CD14-positive monocyte (primary cell): ENCODE results near the gene PKHD1. TPM values are rescaled to one million over a fixed set of nuclear protein-coding genes. Genes with fewer than 3 reads are reported as not detected.

ENCODE experiments used
- DNase-seq, 3 donors: peaks; one replicate each; pipeline ENCODE4 v3.0.0-alpha.2; 2011 to 2022
- H2AFZ ChIP-seq: 2 replicates; pipeline ENCODE4 v1.6.0; 2012; ENCODE audit warnings: mild to moderate bottlenecking, low read depth, low read length, inconsistent platforms; ENCODE audit not compliant: insufficient read depth, poor library complexity, severe bottlenecking
- H3K27ac ChIP-seq, 2 donors: 1 replicate in 1 of 2; 2 replicates in 1 of 2; pipeline ENCODE4 v1.5.1; 2012 to 2013; ENCODE audit warnings: low read length in 2 of 2, control low read depth in 1 of 2, inconsistent platforms in 1 of 2, low read depth in 1 of 2, mild to moderate bottlenecking in 1 of 2
- H3K27me3 ChIP-seq, 2 donors: one replicate each; pipeline versions ENCODE4 v1.6.0 to v1.6.1; 2011 to 2013; ENCODE audit warnings: low read length in 2 of 2; ENCODE audit not compliant: control insufficient read depth in 2 of 2, insufficient read depth in 2 of 2
- H3K36me3 ChIP-seq, 2 donors: replicated peaks in 1 of 2; 1 replicate in 1 of 2; 2 replicates in 1 of 2; pipeline versions ENCODE4 v1.5.1 to v1.6.1; 2012 to 2013; ENCODE audit warnings: low read length in 2 of 2, control low read depth in 1 of 2, inconsistent platforms in 1 of 2, mild to moderate bottlenecking in 1 of 2; ENCODE audit not compliant: insufficient read depth in 2 of 2, control insufficient read depth in 1 of 2
- H3K4me1 ChIP-seq, 2 donors: 1 replicate in 1 of 2; 2 replicates in 1 of 2; pipeline versions ENCODE4 v1.5.1 to v1.6.1; 2012 to 2013; ENCODE audit warnings: low read length in 2 of 2, control low read depth in 1 of 2, inconsistent platforms in 1 of 2, mild to moderate bottlenecking in 1 of 2, moderate library complexity in 1 of 2; ENCODE audit not compliant: insufficient read depth in 2 of 2, control insufficient read depth in 1 of 2
- H3K4me2 ChIP-seq: replicated peaks from 2 replicates; pipeline ENCODE3; 2012; ENCODE audit warnings: low read length, moderate library complexity, mild to moderate bottlenecking; ENCODE audit not compliant: poor library complexity, severe bottlenecking; ENCODE audit errors: extremely low read depth
- H3K4me3 ChIP-seq, 3 experiments: fragments of 200-600 bp in 1 of 3; sonication (generic) in 1 of 3; replicated peaks in 1 of 3; 1 replicate in 2 of 3; 2 replicates in 1 of 3; pipeline ENCODE4 v1.5.1; 2011 to 2013; ENCODE audit warnings: low read length in 3 of 3, mild to moderate bottlenecking in 3 of 3, control low read depth in 2 of 3, low read depth in 2 of 3, inconsistent platforms in 1 of 3, moderate library complexity in 1 of 3
- H3K79me2 ChIP-seq: 2 replicates; pipeline ENCODE4 v1.6.0; 2012; ENCODE audit warnings: mild to moderate bottlenecking, control low read depth, inconsistent platforms, low read length, moderate library complexity; ENCODE audit not compliant: insufficient read depth
- H3K9ac ChIP-seq: 2 replicates; pipeline ENCODE4 v1.6.0; 2017; ENCODE audit warnings: low read length, mild to moderate bottlenecking; ENCODE audit not compliant: insufficient read depth, poor library complexity, severe bottlenecking
- H3K9me3 ChIP-seq, 2 donors: replicated peaks in 1 of 2; 1 replicate in 1 of 2; 2 replicates in 1 of 2; pipeline versions ENCODE4 v1.5.1 to v1.6.1; 2012 to 2013; ENCODE audit warnings: low read length in 2 of 2, control low read depth in 1 of 2; ENCODE audit not compliant: control insufficient read depth in 1 of 2, insufficient read depth in 1 of 2
- H4K20me1 ChIP-seq: 2 replicates; pipeline ENCODE4 v1.6.0; 2012; ENCODE audit warnings: mild to moderate bottlenecking, low read length, control low read depth, moderate library complexity; ENCODE audit not compliant: insufficient read depth
- H3K27ac Mint-ChIP-seq, 7 donors: one replicate each; pipeline ENCODE4 v1.8.0; 2020; ENCODE audit warnings: mild to moderate bottlenecking in 7 of 7, mixed read lengths in 7 of 7, moderate library complexity in 6 of 7, inconsistent platforms in 2 of 7
- H3K27me3 Mint-ChIP-seq, 3 donors: one replicate each; pipeline ENCODE4 v1.8.0; 2021 to 2022; ENCODE audit warnings: low read depth in 3 of 3, mild to moderate bottlenecking in 3 of 3, mixed read lengths in 3 of 3, moderate library complexity in 3 of 3, inconsistent platforms in 1 of 3
- H3K36me3 Mint-ChIP-seq, 2 donors: one replicate each; pipeline ENCODE4 v1.8.0; 2020; ENCODE audit warnings: mixed read lengths in 2 of 2, inconsistent platforms in 1 of 2, mild to moderate bottlenecking in 1 of 2
- H3K4me1 Mint-ChIP-seq: one replicate; pipeline ENCODE4 v1.8.0; 2020; ENCODE audit warnings: mild to moderate bottlenecking, mixed read lengths
- H3K4me3 Mint-ChIP-seq, 2 donors: one replicate each; pipeline ENCODE4 v1.8.0; 2020; ENCODE audit warnings: mild to moderate bottlenecking in 2 of 2, mixed read lengths in 2 of 2, moderate library complexity in 1 of 2
- H3K9me3 Mint-ChIP-seq, 7 donors: one replicate each; pipeline ENCODE4 v1.8.0; 2020 to 2022; ENCODE audit warnings: mixed read lengths in 7 of 7, mild to moderate bottlenecking in 6 of 7, moderate library complexity in 6 of 7, inconsistent platforms in 2 of 7
- CTCF ChIP-seq: fragments of 200-600 bp; IDR thresholded peaks from one replicate; pipeline ENCODE4 v1.8.0; 2022; ENCODE audit warnings: antibody characterized with exemption, mild to moderate bottlenecking
- WGBS: methylation state at CpG from one replicate; pipeline ENCODE4 v1.1.5; 2013; ENCODE audit warnings: missing lambda C conversion rate; ENCODE audit not compliant: insufficient coverage; 5-methylcytosine and 5-hydroxymethylcytosine counted together
- intact Hi-C, 2 donors: fragments of 100-400 bp; cut with micrococcal nuclease; formaldehyde crosslinking; loops; one replicate each; pipeline versions ENCODE4 v1.15.0 to v1.15.1; 2023
- polyA plus RNA-seq, 3 donors: library from polyadenylated mRNA; depleted of rRNA in 1 of 3; unstranded in 2 of 3; stranded (reverse) in 1 of 3; fragments of 300-500 nt in 2 of 3; fragments of >200 nt in 1 of 3; fragmentation: Illumina TruSeq in 2 of 3; gene quantifications; 1 replicate in 2 of 3; 2 replicates in 1 of 3; pipeline ENCODE4 v1.2.3, GENCODE V29; 2012 to 2021

Gene PKHD1
- polyA plus RNA-seq, 3 donors: not detected

- no peak overlapping the region for H3K27ac ChIP-seq
- intact Hi-C loops: no loop called here
- no peaks in the 10 kb centered on the region for H3K4me1 ChIP-seq
- H3K9me3 ChIP-seq: no peaks in the 10 kb centered on the region
- H3K9ac ChIP-seq: no peak overlapping the region
- no peak overlapping the region for H3K4me3 ChIP-seq
- no peaks in the 10 kb centered on the region for H3K36me3 Mint-ChIP-seq
- no peaks in the 10 kb centered on the region for H3K27me3 ChIP-seq
- H3K27me3 Mint-ChIP-seq: peaks cover 0 to 3% (median 0%) of the 10 kb centered on the region in 3 donors
- H3K4me1 Mint-ChIP-seq: no peaks in the 10 kb centered on the region
- H3K79me2 ChIP-seq: no peaks in the 10 kb centered on the region
- no peak overlapping the region for H3K4me3 Mint-ChIP-seq
- H3K4me2 ChIP-seq: no peak overlapping the region
- 81% methylated on average over 2 of the region's 2 CpGs for WGBS
- no peaks in the 10 kb centered on the region for H3K36me3 ChIP-seq
- TF ChIP-seq CTCF: no peak
- H2AFZ ChIP-seq: no peak overlapping the region
- no peak for DNase-seq
- H3K27ac Mint-ChIP-seq: no peak overlapping the region
- H3K9me3 Mint-ChIP-seq: no peaks in the 10 kb centered on the region
- H4K20me1 ChIP-seq: no peaks in the 10 kb centered on the region
These were observed 240.9 kb downstream of the PKHD1 start for GRCh38 chr6:51846531-51846930.

DNA sequence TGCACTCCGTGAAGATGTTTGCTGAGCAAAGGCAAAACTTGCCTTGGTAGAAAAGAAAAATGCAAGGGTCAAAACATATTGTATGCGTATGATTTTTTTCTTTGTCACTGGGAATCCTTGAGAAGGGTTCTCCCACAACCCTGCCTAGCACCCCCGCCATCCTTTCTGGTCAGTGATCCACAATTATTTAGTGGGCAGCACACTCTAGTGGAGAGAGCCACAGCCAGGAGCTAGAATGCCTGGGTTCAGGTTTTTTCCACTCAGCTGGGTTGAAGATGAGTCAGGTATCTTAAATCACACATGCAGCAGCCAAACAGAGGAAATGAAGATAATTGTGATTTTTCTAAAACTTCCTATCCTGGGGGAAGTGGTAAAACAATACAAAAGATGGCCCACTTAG is 243.1 kb downstream of the PKHD1 start:
- Histone ChIP-seq H3K27me3 (no peaks in the 10 kb centered on the region), H3K36me3 (no peaks in the 10 kb centered on the region), H3K9me3 (no peaks in the 10 kb centered on the region), H4K20me1 (no peaks in the 10 kb centered on the region), H3K9ac (no peak overlapping the region), H3K79me2 (no peaks in the 10 kb centered on the region), H3K4me3 (no peak overlapping the region), H3K4me2 (no peak overlapping the region), H3K27ac (no peak overlapping the region), H3K4me1 (no peaks in the 10 kb centered on the region), H2AFZ (no peak overlapping the region)
- intact Hi-C loops: no loop called here
- no peak for DNase-seq
- no peak for TF ChIP-seq CTCF
- 83% methylated on average over 2 of the region's 3 CpGs for whole genome bisulfite sequencing
- Mint-ChIP-seq H3K36me3 (no peaks in the 10 kb centered on the region), H3K27me3 (peaks cover 0 to 7% (median 0%) of the 10 kb centered on the region in 3 donors), H3K27ac (no peak overlapping the region), H3K4me1 (no peaks in the 10 kb centered on the region), H3K9me3 (no peaks in the 10 kb centered on the region), H3K4me3 (no peak overlapping the region)
